ENCODE results near the gene DCTN1.
"Not testable (repeated sequence)": the region's sequence is repeated elsewhere in the genome, so short reads cannot be mapped to it uniquely, and the experiment has no call there.

DCTN1 gene

DNA sequence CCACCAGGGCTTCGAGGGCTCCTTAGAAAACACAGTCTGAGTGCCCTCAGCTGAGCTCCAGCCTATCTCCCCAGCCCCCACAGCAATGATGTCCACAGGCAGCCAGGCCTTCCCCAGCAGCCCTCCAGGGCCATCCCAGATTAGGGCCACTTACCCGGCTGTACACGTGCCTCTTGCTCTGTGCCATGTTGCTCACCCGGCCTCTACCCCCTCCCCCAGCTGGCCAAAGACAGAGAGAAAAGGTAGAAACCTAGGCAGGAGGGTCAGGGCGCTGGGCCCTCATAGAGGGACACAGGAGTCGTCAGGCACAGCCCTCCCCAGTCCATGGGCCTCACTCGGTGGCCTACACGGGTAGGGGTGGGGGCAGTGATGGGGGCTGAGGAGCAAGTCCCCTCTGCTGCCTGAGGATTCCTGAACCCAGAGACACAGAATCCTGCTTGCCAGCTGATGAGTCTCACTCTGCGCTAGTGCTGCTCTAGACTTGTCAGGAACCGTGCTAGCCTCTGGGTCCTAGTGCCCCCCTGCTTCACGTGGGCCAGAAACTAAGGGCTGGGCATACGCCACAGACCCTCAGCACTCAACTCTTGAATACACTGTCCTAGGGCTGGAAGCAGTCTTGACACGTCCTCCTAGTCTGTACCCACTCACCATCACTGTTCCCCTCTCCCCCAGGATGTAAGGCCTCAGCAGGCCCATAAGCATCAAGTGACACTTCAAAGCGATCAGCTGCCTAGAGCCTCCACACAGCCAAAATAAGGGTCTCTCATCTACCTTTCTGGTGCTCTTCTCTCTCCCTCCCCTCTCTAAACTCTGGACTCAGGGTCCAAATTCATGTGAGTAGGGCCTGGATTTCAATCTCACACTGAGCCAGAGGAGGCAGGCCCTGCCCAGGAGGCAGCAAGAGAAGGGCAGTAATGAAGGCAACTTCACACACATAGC lies at the start of gene DCTN1:
Gene DCTN1 (minus strand): TSS at position 461 of the 939 bp plus-strand sequence. CDS start 274 bp downstream, at position 187.
- no peak for DNase-seq (ENCODE audit: low read depth in 2 of 2)

DNA sequence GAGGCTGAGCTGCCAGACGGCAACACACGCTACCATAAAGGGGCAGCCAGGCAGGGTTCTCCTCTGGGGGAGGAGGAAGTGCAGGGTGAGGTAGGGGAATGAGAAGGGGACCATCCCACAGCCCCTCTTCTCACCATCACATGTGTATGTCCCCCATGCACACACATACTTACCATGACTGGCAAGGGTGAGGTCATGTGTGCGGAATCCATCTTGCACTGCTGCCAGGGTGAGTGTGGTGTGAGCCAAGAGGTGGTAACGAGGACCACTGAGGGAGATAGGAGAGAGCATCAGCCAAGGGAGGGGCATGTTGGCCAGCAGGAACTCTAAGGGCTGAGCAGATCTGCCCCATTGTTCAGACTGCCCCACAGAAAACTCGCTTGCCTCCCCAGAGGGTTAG lies 48.6 kb upstream of the DCTN1 start:
- no peak for DNase-seq (ENCODE audit: low read depth in 2 of 2)

DNA sequence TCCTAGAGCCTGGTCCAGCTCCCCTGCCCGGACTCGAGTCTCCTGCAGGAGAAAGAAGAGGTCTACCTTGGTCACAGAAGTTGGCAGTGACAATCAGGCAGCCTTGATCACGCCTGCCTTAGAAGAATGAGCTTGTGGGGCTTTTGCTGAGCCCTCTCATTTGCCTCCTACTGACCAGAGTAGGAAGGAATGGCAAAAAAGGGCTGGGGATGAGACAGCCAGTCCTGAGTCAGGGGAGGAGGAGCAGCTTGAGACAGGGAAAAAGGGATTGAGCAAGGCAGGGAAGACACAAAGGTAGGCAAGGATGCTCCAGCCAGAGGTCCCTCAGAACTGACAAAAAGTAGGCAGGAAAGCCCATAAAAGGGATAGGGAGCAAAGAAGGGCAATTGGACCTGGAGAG lies 47.4 kb upstream of the DCTN1 start:
- no peak for DNase-seq (ENCODE audit: low read depth in 2 of 2)

DNA sequence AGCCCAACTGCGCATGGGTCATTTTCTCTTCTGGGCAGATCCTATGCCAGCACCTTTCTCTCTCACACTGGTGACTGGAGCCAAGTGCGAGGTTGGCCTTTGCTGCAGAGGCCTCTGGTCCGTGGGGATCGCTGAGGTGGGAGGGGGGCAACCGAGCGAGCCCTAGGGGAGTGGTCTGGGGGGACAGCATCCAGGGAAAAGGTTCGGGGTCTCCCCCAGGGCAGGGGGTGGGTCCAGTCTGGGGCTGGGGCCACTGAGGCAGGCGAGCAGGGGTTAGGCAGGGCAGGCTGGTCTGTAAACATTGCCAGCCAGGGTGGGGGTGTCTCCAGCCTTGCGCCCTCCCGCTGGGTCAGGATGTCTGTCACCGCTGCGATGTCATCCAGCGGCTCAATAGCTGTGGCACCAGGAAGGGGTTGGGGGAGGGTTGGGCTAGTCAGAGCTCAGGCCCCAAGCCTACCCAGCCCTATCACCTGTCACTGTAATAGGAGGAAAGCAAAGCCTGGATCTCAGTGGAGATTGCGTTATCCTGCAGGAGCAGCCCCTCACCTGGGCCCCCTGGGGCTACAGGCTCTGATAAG lies 46.2 kb upstream of the DCTN1 start:
- DNase-seq (ENCODE audit: low read depth in 2 of 2), result no peak

DNA sequence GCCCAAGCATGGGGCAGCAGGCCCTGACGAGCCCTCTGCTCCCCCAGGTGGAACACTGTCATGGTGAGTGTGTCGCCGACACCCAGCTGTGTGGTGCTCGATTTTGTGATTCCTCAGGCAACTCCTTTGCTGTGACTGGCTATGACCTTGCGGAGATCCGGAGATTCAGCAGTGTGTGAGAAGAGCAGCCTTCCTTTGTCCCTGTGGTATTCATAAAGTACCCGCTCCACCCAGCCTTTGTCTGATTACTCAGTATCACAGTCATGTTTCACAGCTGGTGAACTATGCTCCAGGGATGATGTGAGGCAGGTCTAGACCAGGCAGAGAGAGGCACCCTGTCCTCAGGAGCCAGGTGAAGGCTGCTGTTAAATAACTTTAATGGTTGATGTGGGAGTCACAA lies 45.4 kb upstream of the DCTN1 start:
- no peak for DNase-seq (ENCODE audit: low read depth in 2 of 2)

DNA sequence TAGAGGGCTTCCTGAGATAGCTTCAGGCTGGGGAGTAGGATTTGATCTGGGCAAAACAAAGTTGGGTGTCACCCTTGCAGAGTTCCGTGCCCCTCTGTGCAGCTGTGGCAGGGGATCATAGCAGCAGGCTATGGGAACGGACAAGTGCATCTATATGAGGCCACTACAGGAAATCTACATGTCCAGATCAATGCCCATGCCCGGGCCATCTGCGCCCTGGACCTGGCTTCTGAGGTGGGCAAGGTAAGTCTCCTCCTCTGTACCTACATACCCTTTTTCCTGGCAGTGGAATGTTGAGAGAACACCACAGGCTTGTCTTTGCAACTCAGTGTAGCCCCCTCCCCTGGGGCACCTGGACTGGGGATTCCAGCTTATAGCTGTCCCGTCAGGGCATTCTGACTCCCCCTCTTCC lies 44.9 kb upstream of the DCTN1 start:
- no peak for DNase-seq (ENCODE audit: low read depth in 2 of 2)

DNA sequence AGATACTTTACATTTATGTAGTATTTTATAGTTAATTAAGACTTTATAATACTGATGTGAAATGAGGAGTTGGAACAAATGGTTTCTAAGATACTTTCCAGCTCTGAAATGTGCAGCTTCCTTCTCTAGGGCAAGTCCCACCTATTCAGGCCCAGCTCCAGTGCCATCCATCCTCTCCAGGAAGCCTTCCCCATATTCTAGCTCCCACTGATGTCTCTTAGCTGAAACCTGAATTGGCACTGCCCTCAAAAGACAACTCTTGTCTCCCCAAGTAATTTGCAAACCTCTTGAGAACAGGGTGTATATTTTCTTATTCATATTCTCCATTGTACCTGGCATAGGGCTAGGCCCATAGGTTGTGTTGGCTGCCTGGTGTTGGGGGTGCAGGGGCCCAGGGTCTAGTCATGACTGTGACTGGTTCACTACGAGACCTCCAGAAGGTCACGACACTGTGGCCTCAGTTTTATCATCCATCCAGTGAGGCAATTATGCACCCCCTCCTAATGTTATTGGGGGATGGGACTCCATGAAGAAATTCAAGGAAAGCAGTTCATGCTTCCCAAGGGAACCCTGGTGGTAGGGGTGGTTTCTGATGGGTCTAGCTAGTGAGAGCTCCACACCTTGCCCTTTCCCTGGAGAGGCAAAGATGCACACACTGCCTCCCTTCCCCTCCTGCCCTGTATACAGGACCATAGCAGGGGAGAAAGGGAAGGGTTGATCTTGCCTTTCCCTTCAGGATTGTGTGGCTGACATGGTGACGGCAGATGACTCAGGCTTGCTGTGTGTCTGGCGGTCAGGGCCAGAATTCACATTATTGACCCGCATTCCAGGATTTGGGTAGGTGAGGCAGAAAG lies 44.3 kb upstream of the DCTN1 start:
- DNase-seq (ENCODE audit: low read depth in 2 of 2), result no peak

DNA sequence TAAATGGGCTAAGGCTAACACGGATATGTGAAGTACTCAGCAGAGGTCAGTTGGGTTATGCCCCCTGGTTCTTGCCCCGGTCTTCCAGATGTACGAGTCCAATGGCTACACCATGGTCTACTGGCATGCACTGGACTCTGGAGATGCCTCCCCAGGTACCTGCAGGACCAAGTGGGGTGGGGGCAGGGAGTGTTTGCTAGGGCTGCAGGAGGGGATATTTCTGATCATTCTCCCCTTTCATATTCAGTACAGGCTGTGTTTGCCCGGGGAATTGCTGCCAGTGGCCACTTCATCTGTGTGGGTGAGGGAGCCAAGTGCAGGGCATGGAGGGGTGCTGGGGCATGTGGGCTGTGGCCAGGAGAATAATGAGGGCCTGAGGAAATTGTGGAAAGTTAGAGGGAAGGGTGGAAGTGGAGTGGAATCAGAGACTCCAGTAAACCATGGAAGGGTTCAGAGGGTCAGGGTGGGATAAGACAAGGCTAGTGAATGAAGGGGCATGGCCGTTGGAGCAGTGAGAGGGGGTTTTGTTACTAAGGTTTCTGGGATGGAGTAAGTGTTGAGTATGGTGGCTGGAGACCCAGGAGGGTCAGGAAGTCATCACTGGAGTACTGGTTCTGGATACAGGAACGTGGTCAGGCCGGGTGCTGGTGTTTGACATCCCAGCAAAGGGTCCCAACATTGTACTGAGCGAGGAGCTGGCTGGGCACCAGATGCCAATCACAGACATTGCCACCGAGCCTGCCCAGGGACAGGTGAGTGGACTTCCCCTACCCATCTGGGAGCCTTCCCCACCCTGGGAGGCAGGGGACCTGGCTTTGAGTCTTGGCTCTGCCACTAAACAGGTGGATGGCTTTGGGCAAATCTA lies 43.4 kb upstream of the DCTN1 start:
- DNase-seq (ENCODE audit: low read depth in 2 of 2), result no peak

DNA sequence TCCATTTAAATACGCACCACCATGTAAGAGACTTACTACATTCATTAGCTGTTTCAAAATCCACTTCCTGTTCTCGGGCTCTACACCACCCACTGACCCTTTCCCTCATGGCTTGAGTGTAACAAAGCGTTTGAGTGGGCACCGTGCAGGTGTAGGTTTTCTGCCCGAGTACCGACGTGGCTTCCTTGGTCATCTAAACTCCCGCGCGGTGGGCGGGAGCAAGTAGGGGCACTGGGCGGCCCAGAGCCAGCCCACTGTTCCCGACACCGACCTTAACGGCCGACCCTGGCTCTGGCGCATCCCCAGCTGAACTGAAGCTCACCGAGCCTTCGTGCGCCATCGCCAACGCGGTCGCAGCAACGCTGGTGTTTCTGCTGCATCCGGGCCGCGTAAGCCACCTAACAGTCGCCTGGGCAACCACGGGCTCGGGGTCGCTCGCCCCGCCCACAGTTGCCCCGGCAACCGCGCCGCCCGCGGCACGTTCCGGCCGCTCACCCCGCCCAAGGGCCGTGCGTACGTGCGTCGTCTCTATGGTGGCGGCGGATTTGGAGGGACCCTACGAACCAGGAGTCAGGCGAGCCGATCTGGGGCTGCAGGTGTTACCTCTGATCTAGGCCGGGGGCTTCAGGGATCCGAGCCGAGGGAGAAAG lies 41.2 kb upstream of the DCTN1 start, which contains the start of the genes C2orf81 and WDR54:
Gene C2orf81 (minus strand): TSS at position 399 of the 650 bp plus-strand sequence. CDS start 59 bp downstream, at position 340.
Gene WDR54 (plus strand): TSS at position 510 of the 650 bp plus-strand sequence. CDS start 424 bp downstream, outside the sequence.
- DNase-seq (ENCODE audit: low read depth in 2 of 2), result peak; percentile 84 to 86

DNA sequence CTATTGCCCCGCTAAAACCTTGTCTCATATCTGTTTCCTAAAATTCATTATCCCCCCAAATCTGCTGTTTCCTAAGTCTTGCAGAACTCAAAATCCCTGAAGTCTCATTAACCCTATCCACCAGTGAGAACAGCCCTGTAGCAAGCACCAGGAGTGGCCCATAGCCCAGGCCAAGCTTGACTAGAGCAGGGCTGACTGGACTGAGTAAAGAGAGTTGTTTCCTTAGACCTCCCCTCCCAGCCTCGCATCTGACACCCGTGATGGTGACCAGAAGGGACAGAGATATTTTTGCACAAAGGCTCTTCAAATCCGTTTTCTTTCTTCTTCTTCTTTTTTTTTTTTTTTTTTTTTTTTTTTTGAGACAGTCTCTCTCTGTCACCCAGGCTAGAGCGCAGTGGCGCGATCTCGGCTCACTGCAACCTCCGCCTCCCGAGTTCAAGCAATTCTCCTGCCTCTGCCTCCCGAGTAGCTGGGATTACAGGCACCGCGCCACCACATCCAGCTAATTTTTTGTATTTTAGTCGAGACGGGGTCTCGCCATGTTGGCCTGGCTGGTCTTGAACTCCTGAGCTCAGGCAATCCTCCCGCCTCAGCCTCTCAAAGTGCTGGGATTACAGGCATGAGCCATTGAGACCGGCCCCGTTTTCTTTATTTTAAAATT lies 40.5 kb upstream of the DCTN1 start:
- DNase-seq (ENCODE audit: low read depth in 2 of 2), result not testable (repeated sequence)

DNA sequence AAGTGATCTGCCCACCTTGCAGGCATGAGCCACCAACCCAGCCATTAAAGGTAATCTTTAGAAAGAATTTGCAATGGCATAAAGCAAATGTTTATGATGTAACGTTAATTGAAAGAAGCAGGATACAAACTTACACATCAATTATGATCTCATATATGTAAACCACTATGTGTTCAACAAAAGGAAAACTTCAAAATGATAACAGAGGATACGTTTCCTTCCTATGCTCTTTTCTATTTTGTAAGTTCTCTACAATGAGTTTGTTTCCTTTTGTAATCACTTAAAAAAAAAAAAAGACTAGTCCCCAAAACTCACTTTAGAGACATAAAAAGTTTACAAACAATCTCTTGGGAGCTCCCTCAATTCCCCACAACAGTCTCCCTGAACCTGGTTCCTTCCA lies 39.9 kb upstream of the DCTN1 start:
- no peak for DNase-seq (ENCODE audit: low read depth in 2 of 2)

DNA sequence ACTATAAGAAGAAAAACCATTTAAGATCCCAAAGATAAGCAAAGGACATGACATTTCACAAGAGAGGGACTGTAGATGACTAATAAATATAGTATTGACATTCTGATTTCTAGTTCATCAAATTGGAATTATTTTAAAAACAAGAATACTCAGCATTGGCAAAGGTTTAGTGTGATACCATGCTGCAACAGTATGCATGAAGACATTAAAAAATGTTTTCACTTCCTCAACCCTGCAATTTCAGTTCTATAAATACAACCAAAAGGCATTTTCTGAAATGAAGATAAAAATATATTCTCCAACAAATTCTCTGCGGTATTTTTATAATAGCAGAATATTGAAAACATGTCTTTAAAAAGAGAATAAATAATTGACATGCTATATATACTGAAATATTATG lies 39.2 kb upstream of the DCTN1 start:
- no peak for DNase-seq (ENCODE audit: low read depth in 2 of 2)

DNA sequence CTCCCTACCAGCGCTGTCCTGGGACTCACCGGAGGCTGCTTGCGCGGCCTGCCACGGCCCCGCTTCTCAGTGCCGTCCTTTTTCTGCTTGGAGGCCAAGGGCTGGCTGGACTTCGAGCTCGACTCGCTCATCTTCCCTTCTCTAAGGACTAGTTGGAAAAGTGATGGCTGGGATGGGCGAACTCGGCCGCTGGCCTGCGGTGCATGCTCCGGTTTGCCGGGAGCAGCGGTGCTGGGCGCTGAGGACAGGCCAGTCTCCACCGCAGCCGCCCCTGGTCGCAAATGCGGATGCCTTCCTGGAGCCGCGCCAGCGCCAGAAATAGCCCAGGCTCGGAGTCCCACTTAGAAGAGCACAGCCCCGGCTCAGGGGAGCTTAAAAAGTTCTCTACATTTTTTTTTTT lies 38.2 kb upstream of the DCTN1 start:
- no peak for DNase-seq (ENCODE audit: low read depth in 2 of 2)

DNA sequence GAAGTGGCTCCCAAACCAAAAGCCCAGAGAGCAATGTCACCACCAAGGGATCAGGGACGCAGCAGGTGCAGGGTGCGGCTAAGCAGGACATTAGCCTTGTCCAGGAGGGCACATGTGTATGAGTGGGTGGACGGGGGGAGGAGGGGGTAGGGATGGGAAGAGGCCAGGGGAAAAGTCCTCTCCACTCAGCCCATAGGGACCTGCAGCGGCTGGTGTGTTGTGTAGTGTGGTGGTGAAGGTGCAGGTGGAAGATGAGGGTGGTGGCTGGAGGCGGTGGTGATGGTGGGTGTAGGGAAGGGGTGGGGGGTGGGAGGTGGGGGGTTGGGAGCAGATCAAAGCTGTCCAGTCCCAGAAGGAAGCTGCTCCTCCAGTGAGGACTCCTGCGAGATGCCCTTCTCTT lies 37.7 kb upstream of the DCTN1 start:
- DNase-seq (ENCODE audit: low read depth in 2 of 2), result no peak

DNA sequence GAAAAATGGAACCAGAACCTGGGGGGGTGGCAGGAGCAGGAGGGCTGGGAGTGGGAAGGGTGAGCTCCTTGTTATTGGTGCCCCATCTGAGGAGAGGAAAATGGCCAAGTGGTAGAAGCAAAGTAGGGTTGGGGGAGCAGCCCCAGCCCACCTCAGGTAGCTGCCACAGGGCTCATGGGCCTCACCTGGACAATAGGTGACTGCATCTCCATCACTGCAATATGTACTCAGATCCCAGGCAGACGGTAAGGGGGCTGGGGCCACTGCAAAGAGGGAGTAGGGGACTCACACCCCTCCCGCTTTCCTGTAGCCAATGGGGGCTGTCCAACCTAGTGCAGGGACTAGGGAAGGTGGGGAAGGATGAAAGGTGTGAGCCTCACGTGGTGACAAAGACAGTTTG lies 37.1 kb upstream of the DCTN1 start:
- DNase-seq (ENCODE audit: low read depth in 2 of 2), result no peak

DNA sequence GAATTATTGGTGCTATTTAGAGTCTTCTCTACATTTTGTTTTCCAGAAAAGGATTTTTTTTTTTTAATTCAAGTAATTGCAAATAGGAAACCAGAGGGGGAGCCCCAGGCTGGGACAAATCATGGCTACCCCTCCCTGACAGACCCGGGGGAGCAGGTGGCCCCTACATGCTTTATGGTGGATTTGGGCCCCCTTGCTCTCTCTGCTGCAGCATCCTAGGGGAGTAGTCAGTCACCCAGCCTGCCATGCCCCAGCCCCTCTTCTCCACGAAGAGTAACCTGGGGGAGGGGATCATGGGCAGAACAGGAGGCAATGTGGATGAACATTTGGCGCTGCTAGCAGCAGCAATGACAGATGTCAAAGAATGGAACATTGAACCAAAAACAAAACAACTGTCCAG lies 36.7 kb upstream of the DCTN1 start:
- no peak for DNase-seq (ENCODE audit: low read depth in 2 of 2)

DNA sequence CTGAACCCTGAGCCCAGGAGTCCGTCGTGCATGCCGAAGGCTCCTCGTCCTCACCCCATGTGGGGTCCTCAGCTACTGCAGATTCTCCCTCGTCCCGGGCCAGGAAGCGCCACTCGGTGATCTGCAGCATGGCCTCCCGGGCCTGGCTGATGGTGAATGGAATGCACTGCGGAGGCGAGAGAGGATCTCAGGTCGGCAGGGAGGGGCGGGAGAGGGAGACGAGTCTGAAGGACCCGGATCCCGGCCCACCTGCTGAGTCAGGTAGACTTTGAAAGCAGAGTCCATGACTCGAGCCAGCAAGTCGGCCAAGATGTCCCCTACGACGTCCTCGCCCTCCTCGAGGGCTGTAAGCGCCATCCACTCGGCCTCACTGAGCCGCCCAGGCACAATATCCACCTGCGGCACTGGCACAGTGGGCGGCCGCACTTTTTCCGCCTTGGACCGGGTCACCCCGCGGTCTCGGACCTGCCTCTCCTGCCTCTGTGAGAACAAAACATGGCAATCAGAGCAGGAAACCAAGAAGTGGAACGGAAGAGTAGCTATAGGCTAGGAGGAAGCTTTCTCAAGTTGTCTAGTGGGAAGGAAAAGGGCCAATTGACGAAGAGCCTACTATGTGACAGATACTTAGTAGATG lies 35.8 kb upstream of the DCTN1 start:
- DNase-seq (ENCODE audit: low read depth in 2 of 2), result no peak

DNA sequence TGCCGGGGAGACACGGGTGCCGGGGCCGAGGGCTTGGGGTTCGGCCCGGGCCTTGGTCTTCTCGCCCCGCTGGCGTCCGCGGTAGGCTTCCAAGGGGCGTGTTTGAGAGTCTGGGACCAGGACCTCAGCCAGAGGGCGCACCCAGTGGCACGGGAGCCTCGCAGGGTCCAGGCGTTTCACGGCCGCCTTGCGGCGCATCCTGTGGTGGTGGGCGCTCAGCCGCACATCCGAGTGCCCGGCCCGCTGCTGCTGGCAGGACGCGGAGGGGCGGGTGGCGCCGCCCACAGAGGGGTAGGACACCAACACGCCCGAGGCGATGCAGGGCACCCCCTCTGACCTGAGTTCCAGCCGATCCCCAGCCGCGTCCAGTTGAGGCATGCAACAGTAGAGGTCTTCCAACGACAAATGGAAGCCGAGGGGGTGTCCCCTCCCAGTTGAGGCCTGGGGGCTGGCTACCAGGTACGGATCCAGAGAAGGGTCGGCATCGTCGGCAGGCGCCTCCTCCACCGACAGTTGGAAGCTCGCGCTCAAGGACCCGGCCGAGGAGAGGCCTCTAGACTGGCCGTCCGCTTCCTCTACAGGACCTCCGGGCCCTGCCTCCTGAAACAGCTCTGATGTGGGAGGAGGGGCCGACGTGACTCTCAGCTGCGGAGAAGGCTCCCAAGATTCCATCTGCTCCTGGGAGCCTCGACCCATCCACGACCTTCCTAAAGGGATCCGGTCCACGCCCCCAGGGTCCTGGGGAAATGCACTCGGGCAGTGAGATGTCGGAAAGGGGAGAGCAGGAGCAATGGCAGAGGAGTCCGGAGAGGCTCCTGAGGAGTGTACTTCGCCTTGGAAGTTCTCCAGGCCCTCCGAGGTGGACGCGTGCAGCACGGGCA lies 35.0 kb upstream of the DCTN1 start:
- DNase-seq (ENCODE audit: low read depth in 2 of 2), result no peak

DNA sequence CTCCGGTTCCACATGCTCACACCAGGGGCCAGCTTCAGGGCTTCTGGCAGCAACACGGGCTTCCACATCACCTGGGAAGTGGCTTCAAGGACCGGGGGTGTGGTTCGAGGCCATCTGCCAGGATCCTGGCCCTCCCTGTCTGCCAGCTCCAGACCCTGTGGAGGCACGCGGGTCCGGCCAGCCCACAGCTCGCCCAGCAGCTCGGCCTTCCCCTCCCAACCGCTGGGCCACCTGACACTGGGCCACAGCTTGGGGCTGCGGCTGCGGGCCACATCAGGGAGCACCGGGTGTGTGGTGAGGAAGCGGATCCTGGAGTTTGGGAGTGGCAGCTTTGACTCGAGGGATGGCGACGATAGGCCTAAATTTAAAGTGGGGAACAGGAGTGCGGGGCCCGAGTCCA lies 34.3 kb upstream of the DCTN1 start:
- DNase-seq (ENCODE audit: low read depth in 2 of 2), result no peak

Data from activated CD8-positive, alpha-beta memory T cell treated with anti-CD3 and anti-CD28 coated beads for 4 hours (primary cell).